GM12892 (cell line): ENCODE results near the gene ZBTB40.

Source experiments
- POLR2A ChIP-seq: IDR thresholded peaks from 2 replicates; pipeline ENCODE4 v1.6.1; 2011; ENCODE audit warnings: low read depth, low read length, control low read depth
- POLR2AphosphoS5 ChIP-seq: IDR thresholded peaks from 2 replicates; pipeline ENCODE4 v1.6.1; 2011; ENCODE audit warnings: low read depth, low read length, control low read depth
- TAF1 ChIP-seq: IDR thresholded peaks from 2 replicates; pipeline ENCODE4 v1.6.1; 2011; ENCODE audit warnings: low read depth, mild to moderate bottlenecking, control low read depth, low read length, borderline replicate concordance

GRCh38 chr1:22555371-22555656, 103.7 kb downstream of the ZBTB40 start:
- TF ChIP-seq POLR2A (no peak), POLR2AphosphoS5 (no peak), TAF1 (no peak)
